K562 (cell line): ENCODE measurements around the gene SPON1. TPM values are rescaled to one million over a fixed set of nuclear protein-coding genes. Genes with fewer than 3 reads are reported as not detected.
A peak's percentile ranks its signal among the peaks of the same experiment; 100 is the strongest.

Experiments
- ATAC-seq: fragments of 200-7000 bp; cut with Tn5 transposase; 3 replicates; pipeline ENCODE4 v1.9.1; 2020; ENCODE audit warnings: moderate library complexity
- BruUV-seq: library from RNA; stranded (reverse); fragments of 400-500 nt; replicated peaks from 2 replicates; lab custom pipeline; 2021; lab: Mats Ljungman, UMichigan
- CTCF ChIA-PET: fragments of 300-600 bp; formaldehyde crosslinking; extraction: SDS; loops from one replicate; lab custom pipeline; 2021; ENCODE audit warnings: low intra/inter-chr PET ratio; lab: Yijun Ruan, JAX
- POLR2A ChIA-PET: fragments of 300-600, 350-650 bp; sonication (Branson Sonifier 250); formaldehyde crosslinking; extraction: SDS; loops from one replicate; lab custom pipeline; 2021; ENCODE audit warnings: antibody characterized with exemption, inconsistent platforms; lab: Yijun Ruan, JAX
- DNase-seq, 4 experiments: peaks; one replicate each; pipeline versions ENCODE4 v3.0.0 to v3.0.0-alpha.2; 2011 to 2018; ENCODE audit warnings: low spot score in 3 of 4, mixed read lengths in 3 of 4; ENCODE audit errors: extremely low read depth in 1 of 4
- FAIRE-seq: peaks from 2 replicates; lab custom pipeline; 2011; peaks lifted over from hg19 to GRCh38; lab: Jason Lieb, UNC
- H2AFZ ChIP-seq: 2 replicates; pipeline ENCODE4 v1.6.0; 2011; ENCODE audit warnings: low read depth, low read length, control low read depth, inconsistent platforms
- H3K27ac ChIP-seq: fragments of 200-600 bp; 3 replicates; pipeline ENCODE4 v1.8.0; 2011; ENCODE audit warnings: low read depth, mild to moderate bottlenecking, control low read depth, inconsistent platforms, low read length, moderate library complexity, mixed read lengths; ENCODE audit errors: extremely low read depth
- H3K27me3 ChIP-seq, 2 experiments: fragments of 300-600 bp in 1 of 2; 2 replicates in 1 of 2; 3 replicates in 1 of 2; pipeline versions ENCODE4 v1.6.0 to v1.8.0; 2011; ENCODE audit warnings: inconsistent platforms in 2 of 2, low read length in 2 of 2, mild to moderate bottlenecking in 1 of 2, mixed read lengths in 1 of 2, moderate library complexity in 1 of 2; ENCODE audit not compliant: control insufficient read depth in 2 of 2, insufficient read depth in 2 of 2
- H3K36me3 ChIP-seq: fragments of 300-600 bp; 3 replicates; pipeline ENCODE4 v1.8.0; 2011; ENCODE audit warnings: mild to moderate bottlenecking, low read length, inconsistent platforms; ENCODE audit not compliant: control insufficient read depth, insufficient read depth
- H3K4me1 ChIP-seq, 2 experiments: fragments of 200-600 bp in 1 of 2; replicated peaks in 1 of 2; 2 replicates in 1 of 2; 3 replicates in 1 of 2; pipeline versions ENCODE4 v1.5.1 to v1.8.0; 2011; ENCODE audit warnings: inconsistent platforms in 2 of 2, low read length in 2 of 2, mild to moderate bottlenecking in 1 of 2, mixed read lengths in 1 of 2, moderate library complexity in 1 of 2; ENCODE audit not compliant: control insufficient read depth in 2 of 2, insufficient read depth in 2 of 2
- H3K4me2 ChIP-seq: 2 replicates; pipeline ENCODE4 v1.6.1; 2011; ENCODE audit warnings: low read length, control low read depth, inconsistent platforms, mixed read lengths; ENCODE audit not compliant: insufficient read depth
- H3K4me3 ChIP-seq: fragments of 200-600 bp; sonication (generic), shearing (Covaris generic); 2 replicates; pipeline ENCODE4 v1.5.1; 2016; ENCODE audit warnings: control low read depth, inconsistent platforms
- H3K79me2 ChIP-seq: fragments of 200-600 bp; 3 replicates; pipeline ENCODE4 v1.8.0; 2011; ENCODE audit warnings: low read length, inconsistent platforms; ENCODE audit not compliant: control insufficient read depth, insufficient read depth
- H3K9ac ChIP-seq, 2 experiments: 2 replicates each; pipeline versions ENCODE4 v1.6.0 to v1.6.1; 2011; ENCODE audit warnings: low read depth in 2 of 2, low read length in 2 of 2, control low read depth in 1 of 2, inconsistent platforms in 1 of 2, mild to moderate bottlenecking in 1 of 2, mixed read lengths in 1 of 2; ENCODE audit not compliant: insufficient read depth in 1 of 2
- H3K9me1 ChIP-seq: one replicate; pipeline ENCODE4 v1.6.0; 2011; ENCODE audit warnings: inconsistent platforms, mild to moderate bottlenecking, low read length, moderate library complexity; ENCODE audit not compliant: control insufficient read depth, insufficient read depth
- H3K9me3 ChIP-seq: replicated peaks from 2 replicates; pipeline ENCODE4 v1.5.1; 2011; ENCODE audit warnings: low read depth, low read length, inconsistent platforms; ENCODE audit not compliant: control insufficient read depth, insufficient read depth
- H4K20me1 ChIP-seq: replicated peaks from 2 replicates; pipeline ENCODE4 v1.6.1; 2011; ENCODE audit warnings: low read length, inconsistent platforms, mixed read lengths; ENCODE audit not compliant: control insufficient read depth, insufficient read depth
- BDP1 ChIP-seq: IDR thresholded peaks from 3 replicates; pipeline ENCODE4 v1.6.1; 2011; ENCODE audit not compliant: insufficient read length, insufficient read depth
- CBFA2T2 ChIP-seq: fragments of 450-650 bp; conservative IDR thresholded peaks from 2 replicates; pipeline ENCODE4 v1.6.1; 2017; ENCODE audit warnings: mild to moderate bottlenecking
- GTF2A2 ChIP-seq: IDR thresholded peaks from 2 replicates; pipeline ENCODE4 v1.6.1; 2016; ENCODE audit warnings: mild to moderate bottlenecking, missing genetic modification characterization, missing compliant biosample characterization
- HEY1 ChIP-seq: fragments of 250-450 bp; sonication (Bioruptor Pico); IDR thresholded peaks from 2 replicates; pipeline ENCODE4 v1.5.0; 2020; ENCODE audit warnings: mild to moderate bottlenecking, moderate library complexity, borderline replicate concordance
- MEIS2 ChIP-seq: fragments of 450-650 bp; IDR thresholded peaks from 2 replicates; pipeline ENCODE4 v1.6.1; 2014; ENCODE audit warnings: mild to moderate bottlenecking; ENCODE audit not compliant: partially characterized antibody
- MLLT1 ChIP-seq, 2 experiments: fragments of 450-650 bp; IDR thresholded peaks; 2 replicates each; pipeline ENCODE4 v1.6.1; 2016
- SP2 ChIP-seq: IDR thresholded peaks from 2 replicates; pipeline ENCODE4 v1.6.1; 2011; ENCODE audit warnings: mild to moderate bottlenecking, low read depth, low read length, moderate library complexity; ENCODE audit not compliant: poor library complexity, severe bottlenecking; ENCODE audit errors: extremely low read depth
- SRSF1 ChIP-seq: fragments of 200-400 bp; formaldehyde crosslinking; IDR thresholded peaks from 2 replicates; pipeline ENCODE4 v1.6.1; 2017; ENCODE audit warnings: mild to moderate bottlenecking, low read depth, low read length, moderate library complexity
- ZEB2 ChIP-seq: fragments of 450-650 bp; IDR thresholded peaks from 2 replicates; pipeline ENCODE4 v1.6.1; 2016
- ZNF384 ChIP-seq: IDR thresholded peaks from 2 replicates; pipeline ENCODE4 v1.6.1; 2012; ENCODE audit warnings: low read depth, low read length, improper control_type of control experiment
- WGBS: fragments of 100-300 bp; shearing (Covaris generic); methylation state at CpG from one replicate; pipeline ENCODE4 v1.1.6; 2016; ENCODE audit warnings: low coverage, mixed read lengths; ENCODE audit not compliant: insufficient coverage; ENCODE audit errors: missing lambda C conversion rate; 5-methylcytosine and 5-hydroxymethylcytosine counted together
- in situ Hi-C: fragments of 300-500 bp; cut with MboI; formaldehyde crosslinking; loops from 4 replicates; pipeline ENCODE4 v1.15.0; 2018; ENCODE audit warnings: inconsistent platforms, mixed read lengths
- intact Hi-C: fragments of 100-400 bp; cut with micrococcal nuclease; formaldehyde crosslinking; loops from 2 replicates; pipeline ENCODE4 v1.14.2; 2022
- polyA plus RNA-seq, 8 experiments: library from polyadenylated mRNA; depleted of rRNA in 4 of 8; stranded (reverse) in 5 of 8; unstranded in 3 of 8; fragments of >200 nt; fragmentation: Nextera tagmentation in 2 of 8; fragmentation: Illumina TruSeq in 1 of 8; extraction: Ambion mirVana in 2 of 8; extraction: Trizol in 1 of 8; gene quantifications; 2 replicates each; pipeline versions ENCODE4 v1.2.1 to v1.2.3, GENCODE V29; 2011 to 2014; ENCODE audit warnings: inconsistent platforms in 1 of 8, missing spikeins in 1 of 8
- total RNA-seq, 7 experiments: library from RNA; depleted of rRNA in 6 of 7; stranded (reverse); fragments of >200 nt in 6 of 7; fragmentation: Illumina TruSeq in 2 of 7; extraction: Trizol in 2 of 7; gene quantifications; 2 replicates each; pipeline versions ENCODE4 v1.2.1 to v1.2.3, GENCODE V29; 2011 to 2021; ENCODE audit warnings: low replicate concordance in 1 of 7
- TF ChIP-seq, protein P1 (sequence below), 3 experiments: IDR thresholded peaks in 2 of 3; conservative IDR thresholded peaks in 1 of 3; 2 replicates each; pipeline ENCODE4 v1.5.1; 2011 to 2012; ENCODE audit warnings: low read length in 3 of 3, mild to moderate bottlenecking in 3 of 3, control low read depth in 2 of 3, improper control_type of control experiment in 1 of 3, inconsistent platforms in 1 of 3, low read depth in 1 of 3, mixed read lengths in 1 of 3, moderate library complexity in 1 of 3; ENCODE audit not compliant: insufficient read depth in 2 of 3

The SPON1 gene
- total and polyA plus RNA-seq, 9 of the 15 experiments (the other 6 are each of a cell fraction or from before 2014, with no cell fraction given) = 0.04 to 0.06 TPM; not detected in 7

GRCh38 chr11:14127679-14128078 is 165.2 kb downstream of the SPON1 start:
- no peak for FAIRE-seq
- Histone ChIP-seq H2AFZ (no peak overlapping the region), H3K9ac (no peak overlapping the region), H3K27ac (no peak overlapping the region), H3K9me3 (no peaks in the 10 kb centered on the region), H3K4me2 (no peak overlapping the region), H3K9me1 (no peaks in the 10 kb centered on the region), H4K20me1 (no peaks in the 10 kb centered on the region), H3K79me2 (no peaks in the 10 kb centered on the region), H3K4me3 (no peak overlapping the region), H3K4me1 (no peaks in the 10 kb centered on the region), H3K27me3 (no peaks in the 10 kb centered on the region; a peak in 1 of 5 replicates), H3K36me3 (no peaks in the 10 kb centered on the region)
- ChIA-PET POLR2A (no interaction called here), CTCF (no interaction called here)
- TF ChIP-seq ZNF384 = no peak
- TF ChIP-seq, protein P1, sequence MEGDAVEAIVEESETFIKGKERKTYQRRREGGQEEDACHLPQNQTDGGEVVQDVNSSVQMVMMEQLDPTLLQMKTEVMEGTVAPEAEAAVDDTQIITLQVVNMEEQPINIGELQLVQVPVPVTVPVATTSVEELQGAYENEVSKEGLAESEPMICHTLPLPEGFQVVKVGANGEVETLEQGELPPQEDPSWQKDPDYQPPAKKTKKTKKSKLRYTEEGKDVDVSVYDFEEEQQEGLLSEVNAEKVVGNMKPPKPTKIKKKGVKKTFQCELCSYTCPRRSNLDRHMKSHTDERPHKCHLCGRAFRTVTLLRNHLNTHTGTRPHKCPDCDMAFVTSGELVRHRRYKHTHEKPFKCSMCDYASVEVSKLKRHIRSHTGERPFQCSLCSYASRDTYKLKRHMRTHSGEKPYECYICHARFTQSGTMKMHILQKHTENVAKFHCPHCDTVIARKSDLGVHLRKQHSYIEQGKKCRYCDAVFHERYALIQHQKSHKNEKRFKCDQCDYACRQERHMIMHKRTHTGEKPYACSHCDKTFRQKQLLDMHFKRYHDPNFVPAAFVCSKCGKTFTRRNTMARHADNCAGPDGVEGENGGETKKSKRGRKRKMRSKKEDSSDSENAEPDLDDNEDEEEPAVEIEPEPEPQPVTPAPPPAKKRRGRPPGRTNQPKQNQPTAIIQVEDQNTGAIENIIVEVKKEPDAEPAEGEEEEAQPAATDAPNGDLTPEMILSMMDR (IDR thresholded peaks at IDR 0.05 in 2 of 3, conservative IDR thresholded peaks at IDR 0.05 in 1 of 3; ENCODE audit: insufficient read depth in 2 of 3, low read depth in 1 of 3, low read length in 3 of 3) = peak in 2 of 3 experiments; percentile 11 to 13; a peak in 2 of 6 replicates
- BruUV-seq = no TSS peak
- WGBS = 5% methylated on average over 4 of the region's 4 CpGs
- no peak for ATAC-seq
- in situ Hi-C loops = no loop called here
- intact Hi-C loops = no loop called here
- no peak for DNase-seq

DNA sequence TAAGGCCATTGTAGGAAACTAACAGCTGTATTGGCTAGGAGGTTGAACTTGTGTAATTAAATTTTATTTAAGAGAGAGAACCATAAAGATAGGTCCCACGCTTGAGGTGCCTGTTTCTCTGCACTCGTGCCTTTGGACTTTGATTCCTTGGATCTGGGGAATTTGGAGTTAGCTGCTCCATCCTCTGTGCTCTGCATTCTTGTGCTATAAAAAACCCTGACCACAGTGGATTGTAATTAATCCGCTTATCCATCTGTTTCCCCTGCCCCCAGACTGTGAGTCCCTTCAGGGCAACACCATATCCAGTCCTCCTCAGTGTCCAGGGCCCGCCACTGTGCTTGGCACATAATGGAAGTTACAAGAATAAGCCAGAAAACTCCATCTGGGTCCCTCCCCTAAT is 169.8 kb downstream of the SPON1 start:
- Histone ChIP-seq H3K9me1 (no peaks in the 10 kb centered on the region), H3K4me3 (no peak overlapping the region), H3K27ac (no peak overlapping the region), H3K4me1 (no peaks in the 10 kb centered on the region), H4K20me1 (no peaks in the 10 kb centered on the region), H3K36me3 (no peaks in the 10 kb centered on the region), H3K9ac (no peak overlapping the region), H3K27me3 (peaks cover 2 to 13% of the 10 kb centered on the region in 2 experiments; a peak in 3 of 5 replicates), H3K79me2 (no peaks in the 10 kb centered on the region), H2AFZ (no peak overlapping the region), H3K4me2 (no peak overlapping the region), H3K9me3 (no peaks in the 10 kb centered on the region)
- POLR2A ChIA-PET = no interaction called here
- intact Hi-C loops (no loop called here), in situ Hi-C loops (no loop called here)
- 0% methylated on average over 4 of the region's 4 CpGs for WGBS
- DNase-seq = no peak
- CTCF ChIA-PET = no interaction called here
- BruUV-seq = no TSS peak
- FAIRE-seq = no peak
- ATAC-seq = no peak
- TF ChIP-seq CBFA2T2 = no peak
- TF ChIP-seq SP2 = no peak
- no peak for TF ChIP-seq ZEB2
- TF ChIP-seq MLLT1 (IDR thresholded peaks at IDR 0.05) = no peak
- no peak for TF ChIP-seq MEIS2
- no peak for TF ChIP-seq HEY1 (CRISPR knock-in tag)
- no peak for TF ChIP-seq BDP1
- no peak for TF ChIP-seq SRSF1
- no peak for TF ChIP-seq GTF2A2
